ENCODE data around the gene TIPIN.
A peak's percentile ranks its signal among the peaks of the same experiment; 100 is the strongest.

TIPIN gene

DNA sequence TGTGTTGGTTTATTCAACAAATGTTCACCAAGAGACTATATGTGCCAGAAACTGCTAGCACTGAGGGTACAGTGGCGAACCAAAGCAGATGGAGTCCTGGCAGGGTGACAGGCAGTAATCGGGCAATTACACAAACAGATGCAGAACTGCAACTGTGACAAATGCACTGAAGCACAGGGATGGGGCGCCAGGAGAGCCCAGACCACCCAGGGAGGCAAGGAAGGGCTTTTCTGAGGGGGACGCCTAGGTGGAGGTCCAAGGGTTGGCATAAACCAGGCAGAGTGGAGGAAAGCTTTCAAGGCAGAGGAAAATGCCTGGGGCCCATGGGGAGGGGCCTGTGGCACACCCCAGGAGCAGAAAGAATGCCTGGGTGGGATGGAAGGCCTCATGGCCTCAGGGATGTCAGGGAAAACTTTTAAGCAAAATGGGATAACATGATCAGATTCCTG is 57.7 kb downstream of the TIPIN start:
- H3K9me3 Mint-ChIP-seq, result no peaks in the 10 kb centered on the region
- H3K27ac Mint-ChIP-seq, result peak overlapping the region; percentile 57
- peaks cover 76% of the 10 kb centered on the region for H3K36me3 Mint-ChIP-seq (ENCODE audit: low read depth)
- no peaks in the 10 kb centered on the region for H3K27me3 Mint-ChIP-seq
- DNase-seq, result no peak
- no peak overlapping the region for H3K4me3 Mint-ChIP-seq
- peaks cover 30% of the 10 kb centered on the region for H3K4me1 Mint-ChIP-seq (ENCODE audit: low read depth)

DNA sequence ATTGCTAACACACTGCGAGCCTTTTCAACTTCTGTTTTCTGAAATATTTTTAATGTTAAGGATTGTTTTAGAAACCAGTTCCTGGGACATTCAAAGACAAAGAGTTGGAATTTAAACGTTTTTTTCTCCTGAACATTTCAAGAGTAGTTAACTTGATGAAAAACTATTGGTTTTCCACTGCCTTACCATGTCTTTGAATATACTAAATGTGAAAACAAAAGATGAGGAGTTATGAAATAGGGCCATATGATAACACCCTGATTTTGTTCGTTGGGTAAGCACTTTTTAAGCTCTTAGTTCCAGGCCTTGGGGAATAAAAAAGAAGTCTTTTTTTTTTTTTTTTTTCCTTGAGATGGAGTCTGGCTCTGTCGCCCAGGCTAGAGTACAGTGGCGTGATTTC is 60.3 kb downstream of the TIPIN start:
- Mint-ChIP-seq H3K9me3 (no peaks in the 10 kb centered on the region), H3K27ac (no peak overlapping the region)
- no peak for DNase-seq

DNA sequence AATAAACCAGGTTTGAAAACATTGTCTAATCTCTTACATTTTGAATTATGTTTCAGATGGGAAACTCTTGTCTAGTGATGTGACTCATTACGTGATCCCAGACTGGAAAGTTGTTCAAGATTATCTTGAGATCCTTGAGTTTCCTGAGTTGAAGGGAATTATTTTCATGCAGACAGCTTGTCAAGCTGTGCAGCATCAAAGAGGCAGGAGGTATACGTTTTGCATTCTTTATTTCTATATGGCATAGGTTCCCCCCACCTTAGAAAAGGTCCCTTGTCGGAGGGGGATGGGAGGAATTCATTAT is 61.6 kb downstream of the TIPIN start:
- peaks cover 53% of the 10 kb centered on the region for H3K4me1 Mint-ChIP-seq (ENCODE audit: low read depth)
- H3K36me3 Mint-ChIP-seq (ENCODE audit: low read depth), result peaks cover 55% of the 10 kb centered on the region
- H3K27ac Mint-ChIP-seq, result peak overlapping the region; percentile 95
- no peaks in the 10 kb centered on the region for H3K9me3 Mint-ChIP-seq
- DNase-seq, result no peak
- H3K4me3 Mint-ChIP-seq, result peak overlapping the region; percentile 88
- no peaks in the 10 kb centered on the region for H3K27me3 Mint-ChIP-seq

More for the DNA sequence above, 60.3 kb downstream of the TIPIN start:
- no peak overlapping the region for H3K4me3 Mint-ChIP-seq
- H3K36me3 Mint-ChIP-seq (ENCODE audit: low read depth), result peaks cover 66% of the 10 kb centered on the region
- H3K27me3 Mint-ChIP-seq, result no peaks in the 10 kb centered on the region
- peaks cover 43% of the 10 kb centered on the region for H3K4me1 Mint-ChIP-seq (ENCODE audit: low read depth)

DNA sequence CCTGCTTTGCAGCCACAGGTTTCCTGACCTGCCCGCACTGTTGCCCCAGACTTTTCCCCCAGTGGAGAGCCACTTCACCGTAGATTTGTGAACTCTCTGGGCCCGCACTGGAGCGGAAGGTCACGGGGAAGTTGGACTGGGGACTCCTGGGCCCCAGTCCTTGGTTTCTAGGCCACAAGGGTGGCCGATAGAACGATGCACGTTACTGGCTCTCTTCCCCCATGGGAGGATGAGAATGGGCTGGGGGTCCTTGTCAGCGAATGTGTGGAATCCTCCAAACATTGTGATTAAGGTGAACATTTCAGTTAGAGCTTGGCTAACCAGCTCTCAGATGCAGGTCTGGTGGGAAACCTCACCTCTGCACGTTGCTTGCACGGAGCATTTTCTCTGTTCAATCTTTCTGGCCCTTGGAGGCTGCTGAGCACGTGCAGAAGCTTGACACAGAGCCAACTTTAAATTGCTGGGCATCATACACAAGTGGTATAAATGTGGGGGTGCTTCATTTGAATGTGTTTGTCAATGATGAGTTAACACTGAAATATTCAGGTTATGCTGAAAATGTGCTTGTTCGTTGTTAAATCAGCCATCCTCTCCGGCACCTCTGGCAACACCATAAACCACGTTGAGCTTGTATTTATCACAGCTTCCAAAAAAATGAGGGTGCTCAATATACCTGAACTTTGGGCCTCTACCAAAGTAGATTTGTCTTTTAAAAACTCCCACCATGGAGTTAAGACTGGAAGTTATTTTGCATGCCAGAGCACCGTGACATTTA is 62.1 kb downstream of the TIPIN start:
- peaks cover 53% of the 10 kb centered on the region for H3K36me3 Mint-ChIP-seq (ENCODE audit: low read depth)
- DNase-seq, result no peak
- H3K4me1 Mint-ChIP-seq (ENCODE audit: low read depth), result peaks cover 53% of the 10 kb centered on the region

DNA sequence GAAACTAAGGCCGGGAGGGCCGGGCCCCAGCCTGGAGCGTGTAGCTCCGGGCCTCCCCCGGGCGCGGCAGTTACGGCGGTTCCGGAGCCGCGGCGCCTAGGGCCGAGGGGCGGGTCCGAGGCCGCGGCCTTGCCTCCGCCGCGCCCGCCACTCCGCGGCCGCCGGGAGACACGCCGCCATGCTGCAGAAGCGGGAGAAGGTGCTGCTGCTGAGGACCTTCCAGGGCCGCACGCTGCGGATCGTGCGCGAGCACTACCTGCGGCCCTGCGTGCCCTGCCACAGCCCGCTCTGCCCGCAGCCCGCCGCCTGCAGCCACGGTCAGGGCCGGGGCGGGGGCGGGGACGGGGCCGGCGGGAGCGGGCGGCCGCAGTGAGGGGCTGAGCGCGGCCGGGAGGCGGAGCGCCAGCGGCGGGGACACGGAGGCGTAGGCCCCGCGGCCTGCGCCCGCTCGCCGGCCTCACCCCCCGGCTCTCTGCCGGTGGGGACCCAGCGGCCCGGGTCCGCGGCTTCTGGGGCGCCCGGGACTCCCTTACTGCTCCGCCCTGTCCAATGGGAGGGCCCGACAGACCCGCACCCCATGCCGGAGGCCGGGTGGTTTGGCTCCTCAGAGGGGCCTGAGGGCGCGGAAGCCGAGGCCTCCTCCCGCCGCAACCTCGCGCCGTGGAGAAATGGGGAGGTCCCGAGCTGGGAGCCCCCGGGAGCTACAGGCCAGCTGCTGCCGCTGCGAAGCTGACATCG is 62.9 kb downstream of the TIPIN start, which contains the start of gene DIS3L:
Gene DIS3L (plus strand): TSS at position 150 of the 738 bp plus-strand sequence. CDS start 29 bp downstream, at position 179.
- no peaks in the 10 kb centered on the region for H3K27me3 Mint-ChIP-seq
- peak; percentile 84 for DNase-seq
- H3K4me3 Mint-ChIP-seq, result peak within 1 kb of the TSS; percentile 88
- H3K9me3 Mint-ChIP-seq, result no peaks in the 10 kb centered on the region
- H3K36me3 Mint-ChIP-seq (ENCODE audit: low read depth), result peaks cover 46% of the 10 kb centered on the region
- peak within 1 kb of the TSS; percentile 95 for H3K27ac Mint-ChIP-seq
- H3K4me1 Mint-ChIP-seq (ENCODE audit: low read depth), result peaks cover 53% of the 10 kb centered on the region

More for the DNA sequence above, 62.1 kb downstream of the TIPIN start:
- H3K27me3 Mint-ChIP-seq, result no peaks in the 10 kb centered on the region
- H3K27ac Mint-ChIP-seq, result peak overlapping the region; percentile 95
- peak overlapping the region; percentile 88 for H3K4me3 Mint-ChIP-seq
- H3K9me3 Mint-ChIP-seq, result no peaks in the 10 kb centered on the region

DNA sequence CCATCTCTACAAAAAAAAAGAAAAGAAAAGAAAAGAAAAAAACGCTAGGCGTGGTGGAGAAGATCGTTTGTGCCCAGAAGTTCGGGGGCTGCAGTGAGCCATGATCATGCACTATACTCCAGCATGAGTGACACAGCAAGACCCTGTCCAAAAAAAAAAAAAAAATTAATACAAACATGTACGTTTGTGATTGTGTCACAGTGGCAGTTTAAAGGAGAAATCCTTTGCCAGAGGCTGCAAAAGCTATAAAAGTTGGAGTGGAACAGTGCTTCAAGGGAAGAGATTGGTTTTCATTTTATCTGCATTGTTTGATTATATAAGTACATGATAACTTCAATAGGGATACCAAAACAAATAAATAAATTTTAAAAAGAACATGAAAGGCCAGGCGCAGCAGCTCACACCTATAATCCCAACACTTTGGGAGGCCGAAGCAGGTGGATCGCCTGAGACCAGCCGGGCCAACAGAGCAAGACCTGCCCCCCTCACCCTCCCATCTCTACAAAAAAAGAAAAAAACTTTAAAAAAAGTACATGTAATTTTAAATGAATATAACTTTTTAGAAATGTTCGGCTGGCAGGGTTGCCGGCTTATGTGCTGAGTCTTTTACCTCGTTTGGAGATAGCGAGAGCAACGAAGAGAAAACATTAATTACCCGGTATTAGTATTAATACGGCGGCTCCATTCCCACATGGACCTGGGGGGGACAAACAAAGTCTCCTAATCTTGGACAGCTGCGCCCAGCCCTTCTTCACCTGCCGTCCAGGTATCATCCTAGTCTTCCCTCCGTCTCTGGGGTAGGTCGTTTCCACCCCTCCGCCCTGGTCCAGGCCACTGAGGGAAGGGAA is 63.7 kb downstream of the TIPIN start:
- Mint-ChIP-seq H3K36me3 (ENCODE audit: low read depth) (peaks cover 40% of the 10 kb centered on the region), H3K27ac (peak overlapping the region; percentile 93), H3K9me3 (no peaks in the 10 kb centered on the region), H3K4me3 (peak overlapping the region; percentile 83), H3K4me1 (ENCODE audit: low read depth) (peaks cover 53% of the 10 kb centered on the region), H3K27me3 (no peaks in the 10 kb centered on the region)
- DNase-seq, result no peak

DNA sequence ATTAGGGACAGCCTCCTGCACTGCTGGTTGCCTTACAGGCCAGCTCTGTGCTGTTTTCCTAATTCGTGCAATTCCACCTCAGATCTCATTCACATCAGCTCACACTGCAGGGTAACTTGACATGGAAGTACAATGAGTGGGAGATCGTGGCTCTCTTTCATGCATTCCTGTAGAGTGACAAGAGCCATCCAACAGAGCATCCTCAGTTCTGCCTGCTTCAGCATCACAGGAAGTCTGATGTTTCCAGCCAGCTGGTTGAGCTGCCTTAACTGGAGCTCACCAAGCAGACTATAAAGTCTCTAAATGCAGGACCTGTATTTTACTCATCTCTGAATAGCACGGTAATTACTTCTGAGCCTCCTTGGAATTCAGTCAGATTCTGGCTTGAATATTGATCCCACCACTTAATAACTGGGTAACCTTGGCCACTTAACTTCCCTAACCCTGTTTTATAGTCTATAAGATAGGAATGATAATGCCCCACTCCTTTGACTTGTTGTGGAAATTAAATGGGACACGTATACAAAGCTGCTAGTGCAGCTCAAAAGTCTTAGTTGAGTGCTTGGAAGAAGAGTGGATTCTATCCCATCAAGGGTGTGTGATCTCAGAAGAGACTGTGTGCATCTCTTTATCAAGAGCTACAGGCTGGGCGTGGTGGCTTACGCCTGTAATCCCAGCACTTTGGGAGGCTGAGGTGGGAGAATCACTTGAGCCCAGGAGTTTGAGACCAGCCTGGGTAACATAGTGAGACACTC is 64.5 kb downstream of the TIPIN start:
- Mint-ChIP-seq H3K9me3 (no peaks in the 10 kb centered on the region), H3K27ac (peak overlapping the region; percentile 93), H3K4me3 (peak overlapping the region; percentile 83), H3K4me1 (ENCODE audit: low read depth) (peaks cover 52% of the 10 kb centered on the region), H3K27me3 (no peaks in the 10 kb centered on the region), H3K36me3 (ENCODE audit: low read depth) (peaks cover 35% of the 10 kb centered on the region)
- DNase-seq, result no peak

DNA sequence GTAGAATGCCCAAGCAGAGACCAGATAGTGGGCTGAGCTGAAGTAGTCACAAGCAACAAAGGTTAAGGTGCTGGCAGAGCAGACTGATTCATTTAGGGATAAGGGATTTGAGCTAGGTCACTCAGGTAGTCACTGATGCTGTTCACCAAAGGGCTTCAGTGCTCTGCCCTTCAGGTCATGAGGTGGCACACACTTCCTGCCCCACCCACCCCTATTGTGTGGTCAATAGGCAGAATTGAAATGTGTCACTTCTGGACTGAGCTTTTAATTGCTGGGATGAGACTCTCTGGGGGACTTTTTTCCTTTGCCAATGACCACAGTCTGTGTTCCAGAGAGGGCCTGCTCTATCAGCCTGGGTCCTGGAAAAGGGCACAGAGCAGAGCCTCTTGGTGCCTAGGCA is 66.0 kb downstream of the TIPIN start:
- Mint-ChIP-seq H3K4me3 (no peak overlapping the region), H3K4me1 (ENCODE audit: low read depth) (peaks cover 39% of the 10 kb centered on the region)

DNA sequence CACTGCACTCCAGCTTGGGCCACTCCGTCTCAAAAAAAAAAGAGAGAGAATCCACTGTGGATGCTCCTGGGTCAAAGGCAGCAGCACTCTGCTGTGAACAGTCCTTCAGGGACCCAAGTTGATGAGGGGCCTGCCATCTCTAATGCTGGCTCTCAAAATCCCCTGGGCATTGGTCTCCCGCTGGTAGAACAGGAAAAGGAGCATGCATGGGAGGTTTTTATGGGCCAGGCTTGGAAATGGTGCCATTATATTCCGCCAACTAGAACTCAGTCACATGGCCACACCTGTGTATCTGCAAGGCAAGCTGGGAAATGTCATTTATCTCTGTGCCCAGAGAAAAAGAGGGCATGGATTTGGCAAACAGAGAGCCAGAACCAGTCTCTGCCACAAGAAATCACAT is 66.5 kb downstream of the TIPIN start:
- peaks cover 18% of the 10 kb centered on the region for H3K36me3 Mint-ChIP-seq (ENCODE audit: low read depth)
- H3K27me3 Mint-ChIP-seq, result no peaks in the 10 kb centered on the region
- DNase-seq, result no peak
- no peaks in the 10 kb centered on the region for H3K9me3 Mint-ChIP-seq
- no peak overlapping the region for H3K4me3 Mint-ChIP-seq
- H3K27ac Mint-ChIP-seq, result peak overlapping the region; percentile 23
- peaks cover 34% of the 10 kb centered on the region for H3K4me1 Mint-ChIP-seq (ENCODE audit: low read depth)

More for the DNA sequence above, 66.0 kb downstream of the TIPIN start:
- Mint-ChIP-seq H3K36me3 (ENCODE audit: low read depth) (peaks cover 21% of the 10 kb centered on the region), H3K27ac (peak overlapping the region; percentile 23), H3K27me3 (no peaks in the 10 kb centered on the region), H3K9me3 (no peaks in the 10 kb centered on the region)
- DNase-seq, result no peak

DNA sequence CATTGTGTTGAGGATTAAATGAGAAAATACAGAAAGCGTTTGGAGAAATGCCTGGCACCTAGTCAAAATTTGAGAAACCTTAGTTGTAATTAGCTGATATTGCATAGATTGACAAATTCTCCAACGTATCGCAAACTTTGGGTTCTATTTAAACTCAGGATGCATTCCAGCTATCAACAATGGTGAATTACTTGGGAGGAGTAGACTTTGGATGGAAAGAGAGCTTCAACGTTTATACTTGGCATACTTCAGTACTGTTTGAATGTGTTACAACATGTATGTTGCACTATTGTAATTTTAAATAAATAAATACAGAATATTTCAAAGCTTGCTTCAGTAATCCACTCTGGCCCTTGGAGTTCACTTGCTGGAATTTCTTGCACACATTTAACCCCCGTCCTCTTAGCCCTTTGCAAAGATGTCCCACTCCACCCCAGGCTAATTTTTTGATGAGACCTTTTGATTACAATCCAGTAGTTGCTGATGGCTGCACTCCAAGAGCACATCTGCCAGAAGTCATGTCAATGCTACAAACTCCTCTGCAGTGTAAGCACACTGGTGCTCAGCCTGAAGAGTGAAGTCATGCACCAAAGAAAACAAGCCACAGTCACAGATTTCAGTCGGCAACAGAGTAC is 67.8 kb downstream of the TIPIN start:
- no peaks in the 10 kb centered on the region for H3K27me3 Mint-ChIP-seq
- peaks cover 7% of the 10 kb centered on the region for H3K36me3 Mint-ChIP-seq (ENCODE audit: low read depth)
- DNase-seq, result no peak
- no peaks in the 10 kb centered on the region for H3K9me3 Mint-ChIP-seq
- no peak overlapping the region for H3K27ac Mint-ChIP-seq
- peaks cover 25% of the 10 kb centered on the region for H3K4me1 Mint-ChIP-seq (ENCODE audit: low read depth)
- no peak overlapping the region for H3K4me3 Mint-ChIP-seq

DNA sequence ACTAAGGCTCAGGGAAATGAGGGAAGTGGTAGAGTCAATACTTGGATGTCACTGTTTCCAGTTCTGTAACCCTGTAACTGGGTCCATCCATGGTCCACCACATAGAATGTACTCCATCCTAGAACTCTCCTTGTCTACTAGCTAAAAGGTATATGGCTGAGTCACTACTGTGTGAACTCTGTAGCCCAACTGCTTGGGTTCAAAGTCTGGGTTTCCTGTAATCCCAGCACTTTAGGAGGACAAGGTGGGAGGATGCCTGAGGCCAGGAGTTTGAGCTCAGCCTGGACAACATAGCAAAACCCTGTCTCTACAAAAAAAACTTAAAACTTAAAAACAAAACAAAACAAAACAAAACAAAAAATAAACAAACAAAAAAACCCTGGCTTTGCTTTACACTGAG is 68.4 kb downstream of the TIPIN start:
- Mint-ChIP-seq H3K36me3 (ENCODE audit: low read depth) (peaks cover 6% of the 10 kb centered on the region), H3K27me3 (no peaks in the 10 kb centered on the region), H3K9me3 (no peaks in the 10 kb centered on the region), H3K27ac (no peak overlapping the region), H3K4me3 (no peak overlapping the region), H3K4me1 (ENCODE audit: low read depth) (peaks cover 25% of the 10 kb centered on the region)
- DNase-seq, result no peak

DNA sequence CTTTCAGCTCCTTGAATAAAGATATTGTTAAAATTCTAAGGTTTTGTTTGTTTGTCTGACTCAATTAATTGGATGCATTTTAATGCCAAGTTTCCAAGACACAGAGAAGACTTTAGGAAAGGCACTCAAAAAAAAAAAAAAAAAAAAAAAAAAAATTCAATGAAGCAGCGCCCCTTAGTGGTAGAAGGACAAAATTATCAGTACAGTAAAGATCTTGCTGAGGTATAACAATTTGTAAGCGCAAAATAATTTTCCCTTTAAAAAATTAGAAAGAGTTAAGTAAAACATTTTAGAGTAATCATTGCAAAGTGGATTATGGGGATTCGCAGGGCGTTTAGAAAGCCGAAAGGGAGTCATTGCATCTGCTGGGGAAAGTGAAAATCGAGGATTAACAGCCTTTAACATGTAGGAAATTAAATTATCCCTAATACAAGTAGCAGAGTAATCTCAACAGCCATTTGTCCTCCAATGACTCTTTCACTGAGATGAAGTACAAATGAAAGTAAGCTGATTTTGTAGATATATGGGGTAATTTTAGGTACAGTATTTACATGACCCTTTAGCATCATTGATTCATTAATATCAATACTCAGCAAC is 68.9 kb downstream of the TIPIN start:
- Mint-ChIP-seq H3K27me3 (no peaks in the 10 kb centered on the region), H3K27ac (no peak overlapping the region), H3K36me3 (ENCODE audit: low read depth) (peaks cover 2% of the 10 kb centered on the region), H3K9me3 (no peaks in the 10 kb centered on the region), H3K4me1 (ENCODE audit: low read depth) (peaks cover 23% of the 10 kb centered on the region), H3K4me3 (no peak overlapping the region)
- no peak for DNase-seq

Measured in activated T-cell treated with anti-CD3 and anti-CD28 coated beads, Interleukin-2, amount 50 U/mL, for 24 hours (primary cell).